NCI-H1436 treated with DMSO at 0.1 percent for 48 hours (cell line): ENCODE results near the gene PARL.

Source experiments
- DNase-seq: peaks from one replicate; lab custom pipeline; 2025; lab: John Stamatoyannopoulos, UW

Gene PARL

DNA sequence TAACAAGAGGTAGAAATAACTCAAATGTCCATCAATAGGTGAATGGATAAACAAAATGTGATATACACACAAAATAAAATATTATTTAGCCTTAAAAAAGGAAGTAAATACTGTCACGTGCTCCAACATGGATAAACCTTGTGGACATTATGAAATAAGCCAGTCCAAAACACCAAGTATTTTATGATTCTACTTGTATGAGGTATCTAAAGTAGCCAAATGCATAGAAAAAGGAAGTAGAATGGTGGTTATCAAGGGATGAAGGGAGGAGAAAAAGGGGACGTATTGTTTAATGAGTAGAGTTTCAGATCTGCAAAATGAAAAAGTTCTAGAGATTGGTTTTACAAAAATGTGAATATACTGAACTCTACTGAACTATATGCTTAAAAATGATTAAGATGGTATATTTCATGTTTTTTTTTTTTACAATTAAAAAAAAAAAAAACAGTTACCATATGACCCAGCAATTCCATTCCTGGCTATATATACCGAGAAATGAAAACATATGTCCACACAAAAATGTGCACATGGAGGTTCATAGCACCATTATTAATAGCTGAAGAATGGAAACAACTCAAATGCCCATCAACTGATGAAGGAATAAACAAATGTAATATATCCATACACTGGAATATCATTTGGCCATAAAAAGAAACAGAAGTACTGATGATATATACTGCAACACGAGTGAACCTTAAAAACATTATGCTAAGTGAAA, 30.2 kb downstream of the PARL start:
- DNase-seq = no peak

- no peak for DNase-seq
These were observed 38.9 kb downstream of the PARL start for GRCh38 chr3:183845608-183846288.

- no peak for DNase-seq
These were observed 39.6 kb downstream of the PARL start for GRCh38 chr3:183845090-183845489.

- DNase-seq = no peak
These were observed 40.1 kb downstream of the PARL start for GRCh38 chr3:183844606-183845005.

DNA sequence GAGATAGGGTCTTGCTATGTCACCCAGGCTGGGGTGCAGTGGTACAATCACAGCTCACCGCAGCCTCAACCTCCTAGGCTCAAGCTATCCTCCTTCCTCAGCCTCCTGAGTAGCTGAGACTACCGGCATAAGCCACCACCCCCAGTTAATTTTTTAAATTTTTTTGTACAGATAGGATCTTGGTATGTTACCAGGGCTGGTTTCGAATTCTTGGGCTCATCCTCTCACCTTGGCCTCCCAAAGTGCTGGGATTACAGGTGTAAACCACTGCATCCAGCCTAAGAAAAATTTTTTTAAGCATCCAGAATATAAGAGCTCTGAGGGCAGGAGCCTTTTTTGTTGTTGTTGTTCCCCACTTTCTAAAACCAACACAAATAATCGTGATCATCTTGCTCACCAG, 44.9 kb downstream of the PARL start:
- DNase-seq = no peak

DNA sequence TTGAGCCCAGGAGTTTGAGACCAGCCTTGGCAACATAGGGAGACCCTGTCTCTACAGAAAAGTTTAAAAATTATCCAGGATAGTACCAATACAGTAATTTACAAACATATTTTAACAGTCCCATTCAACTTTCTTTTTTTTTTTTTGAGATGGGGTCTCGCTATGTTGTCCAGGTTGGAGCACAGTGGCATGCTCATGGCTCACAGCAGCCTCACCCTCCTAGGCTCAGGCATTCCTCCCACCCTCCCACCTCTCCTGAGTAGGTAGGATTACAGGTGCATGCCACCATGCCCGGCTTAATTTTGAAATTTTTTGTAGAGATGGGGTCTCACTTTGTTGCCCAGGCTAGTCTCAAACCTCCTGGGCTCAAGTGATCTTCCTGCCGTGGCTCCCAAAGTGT, 46.8 kb downstream of the PARL start:
- DNase-seq = no peak

GRCh38 chr3:183837390-183837789, 47.3 kb downstream of the PARL start:
- no peak for DNase-seq

DNA sequence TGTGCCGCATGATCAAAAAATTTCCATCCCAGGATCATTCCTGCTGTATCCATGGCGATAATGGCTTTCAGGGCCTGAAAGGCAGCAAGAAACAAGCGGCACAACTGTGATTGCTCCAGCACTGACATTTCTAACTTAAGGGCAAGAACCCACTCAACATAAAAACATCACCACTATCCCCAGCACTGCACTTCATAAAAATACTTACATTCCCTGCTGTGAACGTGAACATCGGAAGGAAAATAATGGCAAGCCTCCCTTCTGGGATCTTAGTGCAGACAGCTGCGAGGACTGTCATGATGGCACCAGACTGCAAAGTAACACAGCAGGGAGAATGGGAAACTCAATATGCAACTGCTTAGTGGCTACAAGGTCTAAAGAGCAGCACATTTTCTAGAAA, 51.2 kb downstream of the PARL start:
- no peak for DNase-seq

GRCh38 chr3:183830187-183830586, 54.5 kb downstream of the PARL start:
- DNase-seq = no peak

DNA sequence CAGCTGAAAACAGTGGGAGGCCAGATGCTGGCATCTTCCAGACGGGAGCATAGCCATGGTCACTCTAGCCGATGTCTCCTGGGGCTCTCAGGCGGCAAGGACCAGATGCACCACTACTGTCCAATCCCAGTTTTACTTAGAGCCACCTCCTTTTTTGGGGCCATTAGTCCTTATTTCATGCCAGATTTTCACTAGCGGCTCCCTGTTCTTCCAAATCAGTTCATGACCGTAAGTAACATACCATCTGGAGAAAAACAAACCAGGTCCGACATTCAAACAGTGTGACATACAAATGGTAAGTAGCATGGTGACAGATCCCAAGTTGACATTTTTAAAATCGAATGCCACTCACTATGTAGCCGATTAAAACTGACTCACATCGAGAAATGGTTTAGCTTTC, 55.2 kb downstream of the PARL start:
- DNase-seq = no peak

DNA sequence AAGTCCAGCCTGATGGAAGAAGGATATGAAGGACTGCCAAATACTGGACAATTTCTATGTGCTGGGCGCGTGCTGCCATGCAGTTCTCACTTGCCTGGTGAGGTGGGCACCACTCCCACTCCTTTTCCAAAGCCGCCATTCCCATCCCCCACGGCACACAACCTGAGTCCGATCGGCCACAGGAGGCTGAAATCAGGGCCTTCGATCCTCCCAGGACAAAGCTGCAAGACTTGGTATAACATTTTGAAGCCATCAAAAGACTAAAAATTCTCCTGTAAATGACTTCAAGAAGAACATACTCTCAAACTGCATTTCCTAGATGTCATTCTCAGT, 56.2 kb downstream of the PARL start:
- DNase-seq = no peak

DNA sequence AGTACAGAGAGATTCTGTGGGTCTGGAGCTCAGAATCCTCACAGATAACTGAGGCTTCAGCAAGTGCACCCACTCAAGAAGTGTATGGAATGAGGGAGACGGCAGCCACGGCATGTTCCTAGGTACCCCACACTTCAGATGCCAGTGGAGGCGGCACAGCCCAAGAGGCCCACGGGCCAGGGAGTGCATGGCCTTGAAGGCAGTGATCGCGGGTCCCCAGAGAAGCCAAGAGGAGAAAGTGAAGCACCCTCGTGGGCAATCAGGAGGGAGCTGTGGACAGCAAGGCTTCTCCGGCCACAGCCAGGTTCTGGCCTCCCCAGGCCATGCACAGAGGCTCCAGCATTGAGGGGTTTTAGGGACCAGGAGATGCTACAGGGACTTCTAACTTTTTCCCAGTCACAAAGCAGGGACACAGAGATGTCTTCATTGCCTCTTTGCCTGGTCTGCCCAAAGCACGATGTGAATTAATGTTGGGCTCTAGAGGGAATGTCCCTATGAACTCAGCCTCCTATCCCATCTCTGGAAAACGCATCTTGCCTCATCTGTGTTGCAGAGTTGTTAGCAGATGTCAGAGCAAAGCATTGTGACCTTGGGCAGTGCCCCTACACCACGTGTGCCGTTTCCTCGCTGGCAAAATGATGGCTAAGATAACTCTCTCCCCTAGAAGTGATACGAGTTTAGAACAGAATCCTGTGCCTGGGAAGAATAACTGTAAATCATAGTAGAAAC, 56.7 kb downstream of the PARL start:
- DNase-seq = no peak

DNA sequence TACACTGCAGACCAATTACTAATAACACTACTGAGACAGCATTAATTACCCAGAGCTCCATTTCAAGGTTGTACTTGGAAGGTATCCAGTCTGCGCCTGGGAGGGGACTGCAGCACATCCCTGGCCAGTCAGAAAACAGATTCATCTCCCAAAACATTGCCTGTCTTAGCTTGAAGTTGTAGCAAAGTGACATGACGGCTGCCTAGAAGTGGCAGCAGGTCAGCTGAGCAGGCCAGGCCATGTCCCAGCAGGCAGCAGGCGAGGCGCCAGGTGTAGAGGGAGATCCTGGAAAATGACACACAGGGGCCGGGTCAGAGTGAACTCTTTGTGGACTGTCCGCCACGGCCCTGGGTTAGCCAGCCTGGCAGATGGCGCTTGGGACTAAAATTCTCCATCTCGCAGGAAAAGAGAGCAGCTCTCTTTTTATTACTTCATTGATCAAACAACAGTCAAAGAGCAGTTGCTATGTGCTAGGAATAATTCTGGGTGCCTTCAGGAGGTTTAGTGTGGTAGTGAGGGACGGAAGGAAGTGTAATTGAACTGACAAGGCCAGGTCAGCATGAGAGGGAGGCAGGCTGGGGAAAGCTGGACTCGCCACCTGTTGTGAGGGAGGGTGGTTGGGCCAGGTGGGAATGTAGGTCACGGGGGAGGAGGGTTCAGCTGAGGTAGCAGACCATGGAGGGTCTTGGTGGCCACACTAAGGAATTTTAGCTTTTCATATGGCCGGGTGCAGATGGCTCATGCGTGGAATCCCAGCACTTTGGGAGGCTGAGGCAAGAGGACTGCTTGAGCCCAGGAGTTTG, 58.0 kb downstream of the PARL start:
- no peak for DNase-seq

GRCh38 chr3:183825456-183826161, 59.1 kb downstream of the PARL start, which contains the start of gene MAP6D1:
TSS of gene MAP6D1 (minus strand) at chr3:183825577. CDS start at chr3:183825547, 30 bp downstream.
- no peak for DNase-seq

DNA sequence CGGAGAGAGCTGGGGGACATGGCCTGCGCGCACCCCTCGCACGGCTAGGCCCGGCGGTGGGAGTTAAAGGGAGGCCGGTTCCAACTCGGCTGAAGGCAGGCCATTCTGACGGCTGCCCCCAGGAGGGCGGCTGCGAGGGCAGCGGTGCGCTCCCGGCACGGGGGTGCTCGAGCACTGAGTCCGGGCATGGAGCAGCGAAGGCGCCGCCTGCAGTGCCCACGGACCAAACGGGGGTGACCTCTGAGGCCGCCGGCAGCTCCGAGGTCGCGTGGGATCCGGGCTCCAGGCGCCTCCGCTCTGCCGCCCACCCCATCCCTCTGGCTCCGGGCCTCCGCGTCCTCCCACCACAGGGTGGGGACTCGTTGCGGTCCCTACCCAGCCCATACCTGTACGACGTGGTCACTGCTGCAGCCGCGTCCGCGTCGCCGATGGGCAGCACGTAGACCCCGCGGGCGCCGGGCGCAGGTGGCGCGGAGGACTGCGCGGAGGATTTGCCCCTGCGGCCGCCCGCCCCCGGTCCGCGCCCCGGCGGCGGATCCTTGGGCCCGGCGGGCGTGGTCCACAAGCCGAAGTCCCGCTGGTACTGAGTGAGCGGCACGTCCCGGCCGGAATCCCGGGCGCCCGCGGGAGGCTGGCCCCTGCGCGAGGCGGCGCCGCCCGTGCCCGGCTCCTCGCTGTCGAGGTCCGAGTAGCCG, 59.8 kb downstream of the PARL start:
- no peak for DNase-seq

GRCh38 chr3:183823963-183824362, 60.7 kb downstream of the PARL start:
- DNase-seq = no peak

DNA sequence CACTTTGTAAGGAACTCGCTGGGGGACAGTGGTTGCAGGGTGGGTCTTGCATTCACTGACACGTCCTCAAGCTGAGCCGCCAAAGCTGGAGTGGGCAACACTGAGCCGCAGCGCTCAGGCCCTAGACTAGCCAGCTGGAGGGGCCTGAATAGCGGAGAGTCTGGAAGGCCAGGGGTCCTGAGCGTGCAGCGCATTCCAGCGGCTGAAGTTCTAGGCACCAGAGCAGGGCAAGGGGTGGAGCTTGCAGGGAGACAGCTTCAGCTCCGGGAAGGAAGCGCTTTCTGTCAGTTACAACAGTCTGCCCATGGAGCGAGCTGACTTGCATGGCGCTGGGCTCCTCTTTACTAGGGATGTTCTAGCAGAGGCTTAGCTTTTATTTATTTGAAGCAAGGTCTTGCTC, 62.0 kb downstream of the PARL start:
- DNase-seq = no peak

DNA sequence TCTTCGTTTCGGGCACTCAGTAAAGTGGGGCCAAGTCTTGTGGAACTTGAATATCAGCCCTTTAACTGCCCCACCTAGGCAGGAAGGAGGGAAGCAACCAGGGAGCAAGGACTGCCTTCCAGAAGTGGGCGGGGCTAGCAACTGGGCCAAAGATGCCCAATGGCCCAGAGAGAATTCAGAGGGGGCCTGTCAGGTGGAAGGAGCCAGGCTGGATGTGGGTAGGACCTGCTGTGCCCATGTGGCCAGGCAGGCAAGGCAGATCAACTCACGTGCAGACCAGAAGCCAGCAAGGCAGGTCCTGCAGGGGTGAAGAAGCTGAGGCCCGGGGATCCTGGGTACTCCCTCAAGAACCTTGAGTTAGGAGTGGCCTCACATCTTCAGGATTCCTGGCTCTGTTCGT, 64.8 kb downstream of the PARL start:
- no peak for DNase-seq

- no peak for DNase-seq
These were observed 65.7 kb downstream of the PARL start for GRCh38 chr3:183818706-183819624.

DNA sequence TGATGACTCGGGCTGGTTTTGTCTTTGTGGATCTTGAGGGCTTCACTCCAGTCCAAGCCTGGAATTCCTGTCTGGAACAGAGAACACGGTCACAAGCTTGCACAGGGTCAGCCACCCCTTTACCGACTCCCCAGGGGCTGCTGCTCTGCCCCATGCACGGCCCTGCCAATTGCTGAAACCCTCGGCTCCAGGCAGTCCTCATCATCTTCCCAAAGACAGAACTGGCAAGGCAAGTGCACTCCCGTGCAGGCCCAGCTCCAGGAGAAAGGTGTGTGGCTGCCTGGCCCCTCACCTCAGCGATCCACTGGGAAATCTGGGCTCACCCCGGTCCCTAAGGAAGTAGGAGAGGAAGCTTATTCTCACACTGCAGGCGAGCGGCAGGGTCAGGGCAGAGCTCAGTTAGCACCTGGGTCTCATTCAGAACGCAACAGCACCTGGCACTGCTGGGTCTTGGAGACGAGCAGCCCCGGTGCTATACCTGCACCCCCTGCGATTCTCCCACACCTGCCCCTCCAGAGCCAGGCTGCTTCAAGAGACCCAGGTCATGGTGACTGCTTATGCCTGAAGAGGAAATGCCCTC, 66.5 kb downstream of the PARL start:
- DNase-seq = no peak
